Naive thymus-derived CD8-positive, alpha-beta T cell (primary cell): ENCODE results near the gene TXNIP. TPM values are rescaled to one million over a fixed set of nuclear protein-coding genes. Genes with fewer than 3 reads are reported as not detected.
A peak's percentile ranks its signal among the peaks of the same experiment; 100 is the strongest.

Experiments
- ATAC-seq, 2 donors: fragments of 150-1000 bp; cut with Tn5 transposase in 1 of 2; sonication (Bioruptor Pico), chemical (Tn5 transposase) in 1 of 2; 1 replicate in 1 of 2; 2 replicates in 1 of 2; pipeline ENCODE4 v1.10.0; 2021; ENCODE audit warnings: mild to moderate bottlenecking in 2 of 2, moderate library complexity in 2 of 2
- POLR2A ChIA-PET: fragments of 350-600 bp; sonication (Branson Sonifier 250); formaldehyde crosslinking; loops from one replicate; lab custom pipeline; 2021; ENCODE audit warnings: antibody characterized with exemption; lab: Charles Lee
- DNase-seq, 10 donors: peaks; one replicate each; pipeline versions ENCODE4 v3.0.0 to v3.0.0-alpha.2; 2020 to 2022
- H3K27ac Mint-ChIP-seq, 10 donors: one replicate each; pipeline ENCODE4 v1.8.0; 2020 to 2022; ENCODE audit warnings: mild to moderate bottlenecking in 10 of 10, mixed read lengths in 10 of 10, moderate library complexity in 4 of 10, inconsistent platforms in 1 of 10
- H3K27me3 Mint-ChIP-seq, 5 donors: one replicate each; pipeline ENCODE4 v1.8.0; 2021 to 2022; ENCODE audit warnings: mixed read lengths in 5 of 5
- H3K36me3 Mint-ChIP-seq, 3 donors: one replicate each; pipeline ENCODE4 v1.8.0; 2020 to 2022; ENCODE audit warnings: mixed read lengths in 3 of 3, mild to moderate bottlenecking in 2 of 3, inconsistent platforms in 1 of 3
- H3K4me1 Mint-ChIP-seq, 4 donors: one replicate each; pipeline ENCODE4 v1.8.0; 2021 to 2022; ENCODE audit warnings: mixed read lengths in 4 of 4
- H3K4me3 Mint-ChIP-seq, 10 donors: one replicate each; pipeline ENCODE4 v1.8.0; 2020 to 2022; ENCODE audit warnings: mild to moderate bottlenecking in 10 of 10, mixed read lengths in 10 of 10, moderate library complexity in 6 of 10, inconsistent platforms in 1 of 10
- H3K9me3 Mint-ChIP-seq, 9 donors: one replicate each; pipeline ENCODE4 v1.8.0; 2020 to 2022; ENCODE audit warnings: mixed read lengths in 9 of 9, mild to moderate bottlenecking in 3 of 9, inconsistent platforms in 1 of 9, moderate library complexity in 1 of 9
- polyA plus RNA-seq, 3 donors: library from polyadenylated mRNA; unstranded; fragments of 300-500 nt; fragmentation: Illumina TruSeq; gene quantifications; one replicate each; pipeline ENCODE4 v1.2.3, GENCODE V29; 2021
- total RNA-seq, 8 experiments: library from RNA in 2 of 8; stranded (reverse) in 2 of 8; gene quantifications; one replicate each; pipeline ENCODE4 v1.2.3 and lab custom pipeline; 2021 to 2026

The TXNIP gene
- total and polyA plus RNA-seq, 5 experiments from 2014 or later, result 836 to 5,114 (median 4,009) TPM

DNA sequence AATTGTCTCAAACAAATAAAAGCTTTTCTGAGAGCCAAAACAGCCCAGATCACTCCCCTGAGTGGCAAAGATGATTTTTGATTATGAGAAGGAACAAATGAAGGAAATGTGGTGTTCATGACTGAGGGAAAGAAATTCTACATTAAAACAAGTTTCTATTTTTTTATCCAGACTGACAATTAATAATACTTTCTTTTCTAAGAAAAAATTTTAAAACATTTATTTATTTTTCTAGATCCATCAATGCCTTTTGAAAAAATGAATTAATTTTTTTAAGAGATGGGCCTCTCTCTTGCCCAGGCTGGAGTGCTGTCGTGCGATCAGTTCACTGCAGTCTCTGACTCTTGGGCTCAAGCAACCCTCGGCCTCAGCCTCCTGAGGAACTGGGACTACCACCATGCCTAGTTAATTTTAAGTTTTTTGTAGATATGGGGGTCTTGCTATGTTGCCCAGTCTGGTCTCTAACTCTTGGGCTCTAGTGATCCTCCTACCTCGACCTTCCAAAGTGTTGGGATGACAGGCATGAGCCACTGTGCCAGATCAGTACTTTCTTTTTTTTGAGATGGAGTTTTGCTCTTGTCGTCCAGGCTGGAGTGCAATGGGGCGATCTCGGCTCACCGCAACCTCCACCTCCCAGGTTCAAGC is 11.2 kb upstream of the TXNIP start:
- ATAC-seq (no peak), DNase-seq (no peak)
- Mint-ChIP-seq H3K27ac (peak overlapping the region; percentile 83 to 100 (median 94)), H3K36me3 (no peaks in the 10 kb centered on the region), H3K27me3 (no peaks in the 10 kb centered on the region), H3K4me3 (peak overlapping the region in 9 of 10 donors; percentile 76 to 89 (median 82)), H3K4me1 (peaks cover 20 to 51% (median 47%) of the 10 kb centered on the region in 4 donors), H3K9me3 (no peaks in the 10 kb centered on the region)
- POLR2A ChIA-PET, result interaction anchor here (0.8 to 26.6 kb wide), 5 partner anchors 21 to 162 kb away, joined by 3 to 1573 read pairs (median 13); partner anchors contain the start of genes ANKRD34A, NUDT17, POLR3GL and RBM8A

DNA sequence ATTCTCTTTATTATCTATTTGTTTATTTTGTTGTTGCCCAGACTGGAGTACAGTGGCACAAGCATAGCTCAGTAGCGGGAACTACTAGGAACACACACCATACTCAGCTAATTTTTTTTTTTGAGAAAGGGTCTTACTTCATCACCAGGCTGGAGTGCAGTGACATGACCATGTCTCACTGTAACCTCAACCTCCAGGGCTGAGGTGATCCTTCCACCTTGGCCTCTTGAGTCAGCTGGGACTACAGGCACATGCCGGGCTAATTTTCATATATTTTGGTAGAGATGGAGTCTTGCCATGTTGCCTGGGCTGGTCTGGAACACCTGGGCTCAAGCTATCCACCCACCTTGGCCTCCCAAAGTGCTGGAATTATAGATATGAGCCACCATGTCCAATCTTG is 5.3 kb upstream of the TXNIP start:
- Mint-ChIP-seq H3K27ac (peak overlapping the region; percentile 65 to 100 (median 92)), H3K9me3 (peaks cover 0 to 2% (median 0%) of the 10 kb centered on the region in 9 donors), H3K27me3 (no peaks in the 10 kb centered on the region), H3K4me3 (peak overlapping the region in 8 of 10 donors; percentile 39 to 91 (median 51)), H3K4me1 (peaks cover 35 to 85% (median 75%) of the 10 kb centered on the region in 4 donors), H3K36me3 (no peaks in the 10 kb centered on the region)
- ATAC-seq (no peak), DNase-seq (no peak)
- POLR2A ChIA-PET, result interaction anchor here (0.5 to 30.6 kb wide), 4 partner anchors 15 to 143 kb away, joined by 3 to 1573 read pairs (median 233); partner anchors contain the start of genes ANKRD34A, LIX1L, POLR3GL and TXNIP

GRCh38 chr1:145999321-146000024 is 3.1 kb upstream of the TXNIP start:
- peak overlapping the region; percentile 95 to 100 (median 99) for H3K27ac Mint-ChIP-seq
- H3K9me3 Mint-ChIP-seq, result peaks cover 0 to 8% (median 0%) of the 10 kb centered on the region in 9 donors
- H3K27me3 Mint-ChIP-seq, result no peaks in the 10 kb centered on the region
- H3K36me3 Mint-ChIP-seq, result peaks cover 19 to 22% (median 20%) of the 10 kb centered on the region in 3 donors
- POLR2A ChIA-PET, result interaction anchor here (6.0 to 30.6 kb wide), 5 partner anchors 1 to 72 kb away, joined by 49 to 1573 read pairs (median 462); partner anchors contain the start of genes ANKRD34A, LIX1L, POLR3GL and RBM8A
- ATAC-seq (peak; percentile 44 to 49), DNase-seq (peak in 9 of 10 donors; percentile 37 to 71 (median 51))
- H3K4me3 Mint-ChIP-seq, result peak overlapping the region; percentile 91 to 100 (median 99)
- peaks cover 24 to 64% (median 54%) of the 10 kb centered on the region in 4 donors for H3K4me1 Mint-ChIP-seq

DNA sequence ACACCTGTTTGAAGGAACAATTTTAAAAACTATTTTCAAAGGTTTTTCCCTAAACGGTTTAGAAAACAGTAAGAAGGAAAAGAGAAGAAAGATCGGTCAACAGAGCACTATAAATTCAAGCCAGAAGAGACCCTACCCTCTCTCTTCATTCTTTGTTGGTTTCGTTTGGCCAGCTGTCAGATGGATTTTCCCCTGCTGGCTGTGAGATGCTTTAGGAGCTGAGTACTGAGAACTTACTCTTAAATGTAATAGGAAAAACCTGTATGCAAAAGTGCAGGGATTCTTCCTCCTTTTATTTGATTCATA is 1.3 kb upstream of the TXNIP start:
- Mint-ChIP-seq H3K36me3 (peaks cover 37 to 40% (median 38%) of the 10 kb centered on the region in 3 donors), H3K4me1 (peaks cover 27 to 70% (median 48%) of the 10 kb centered on the region in 4 donors), H3K27ac (peak overlapping the region; percentile 95 to 100 (median 99)), H3K27me3 (no peaks in the 10 kb centered on the region), H3K9me3 (peaks cover 0 to 8% (median 0%) of the 10 kb centered on the region in 9 donors), H3K4me3 (peak overlapping the region; percentile 91 to 100 (median 99))
- no peak for ATAC-seq
- POLR2A ChIA-PET, result interaction anchor here (1.9 to 30.6 kb wide), 9 partner anchors 3 to 174 kb away, joined by 6 to 1573 read pairs (median 49); partner anchors contain the start of genes ANKRD34A, LIX1L, NUDT17 and PEX11B
- no peak for DNase-seq

GRCh38 chr1:145997016-145997717 is 788 bp upstream of the TXNIP start:
- peak; percentile 59 to 68 for ATAC-seq
- Mint-ChIP-seq H3K27me3 (no peaks in the 10 kb centered on the region), H3K36me3 (peaks cover 42 to 45% (median 44%) of the 10 kb centered on the region in 3 donors), H3K4me3 (peak overlapping the region; percentile 91 to 100 (median 99)), H3K27ac (peak overlapping the region; percentile 95 to 100 (median 99)), H3K4me1 (peaks cover 28 to 72% (median 51%) of the 10 kb centered on the region in 4 donors), H3K9me3 (peaks cover 0 to 8% (median 0%) of the 10 kb centered on the region in 9 donors)
- POLR2A ChIA-PET, result interaction anchor here (1.0 to 30.6 kb wide), 11 partner anchors 3 to 173 kb away, joined by 3 to 1573 read pairs (median 39); partner anchors contain the start of genes ANKRD34A, LIX1L, NUDT17 and PEX11B
- DNase-seq, result peak; percentile 44 to 87 (median 65)

DNA sequence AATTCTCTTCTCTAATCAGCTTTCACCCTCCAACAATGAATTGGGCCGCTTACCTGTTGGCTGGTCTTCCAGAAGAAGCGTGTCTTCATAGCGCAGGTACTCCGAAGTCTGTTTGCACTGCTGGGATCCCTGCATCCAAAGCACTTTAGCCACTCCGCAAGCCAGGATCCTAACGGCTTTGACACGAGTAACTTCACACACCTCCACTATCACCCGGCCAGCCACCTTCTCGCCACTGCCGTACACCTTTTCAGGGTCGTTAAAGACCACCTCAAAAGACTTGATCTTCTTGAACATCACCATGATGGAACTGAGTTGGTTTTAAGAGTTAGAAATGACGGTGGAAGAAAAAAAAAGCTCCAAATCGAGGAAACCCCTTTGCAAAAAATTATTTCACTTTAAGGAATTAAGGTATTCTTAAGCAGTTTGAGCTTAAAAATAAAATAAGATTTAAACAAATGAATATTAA is 381 bp downstream of the TXNIP start:
- Mint-ChIP-seq H3K4me3 (peak overlapping the region; percentile 91 to 100 (median 99)), H3K36me3 (peaks cover 45 to 54% (median 48%) of the 10 kb centered on the region in 3 donors), H3K27me3 (no peaks in the 10 kb centered on the region), H3K4me1 (peaks cover 33 to 73% (median 52%) of the 10 kb centered on the region in 4 donors), H3K9me3 (peaks cover 0 to 8% (median 0%) of the 10 kb centered on the region in 9 donors), H3K27ac (peak overlapping the region; percentile 95 to 100 (median 99))
- POLR2A ChIA-PET, result interaction anchor here (1.0 to 30.6 kb wide), 11 partner anchors 5 to 151 kb away, joined by 3 to 1573 read pairs (median 39); partner anchors contain the start of genes ANKRD34A, LIX1L, NUDT17 and PEX11B
- DNase-seq, result no peak
- no peak for ATAC-seq

DNA sequence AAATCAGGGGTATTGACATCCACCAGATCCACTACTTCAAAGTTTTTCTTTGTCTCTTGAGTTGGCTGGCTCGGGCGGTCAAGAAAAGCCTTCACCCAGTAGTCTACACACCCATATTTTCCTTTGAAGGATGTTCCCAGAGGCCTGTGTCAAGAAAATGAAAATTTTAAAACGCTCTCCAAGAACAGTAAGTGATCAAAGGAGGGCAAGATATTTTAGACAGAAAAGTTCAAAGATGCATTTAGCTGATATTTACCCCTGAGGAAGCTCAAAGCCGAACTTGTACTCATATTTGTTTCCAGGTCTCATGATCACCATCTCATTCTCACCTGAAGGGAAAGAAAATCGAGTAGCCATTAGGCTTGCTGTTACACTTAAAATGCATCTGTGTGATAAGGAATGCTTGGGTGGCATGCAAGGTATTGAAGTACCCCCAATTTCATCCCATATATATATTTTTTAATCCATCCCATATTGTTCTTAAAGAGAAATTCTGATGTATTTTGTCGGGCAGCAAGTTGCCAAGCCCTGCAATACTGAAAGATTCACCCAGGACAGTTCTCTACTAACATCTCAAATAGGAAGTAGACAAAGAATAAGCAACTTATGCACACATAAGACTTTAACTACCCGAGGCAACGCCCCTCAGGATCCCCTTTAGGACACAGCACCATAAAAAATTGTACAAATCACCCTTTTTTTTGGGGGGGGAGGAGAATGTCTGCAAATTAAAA is 1.1 kb downstream of the TXNIP start:
- H3K9me3 Mint-ChIP-seq, result peaks cover 0 to 8% (median 0%) of the 10 kb centered on the region in 9 donors
- peaks cover 36 to 76% (median 58%) of the 10 kb centered on the region in 4 donors for H3K4me1 Mint-ChIP-seq
- no peak for DNase-seq
- peaks cover 45 to 54% (median 50%) of the 10 kb centered on the region in 3 donors for H3K36me3 Mint-ChIP-seq
- H3K27ac Mint-ChIP-seq, result peak overlapping the region; percentile 95 to 100 (median 99)
- ATAC-seq, result no peak
- H3K4me3 Mint-ChIP-seq, result peak overlapping the region; percentile 91 to 100 (median 99)
- H3K27me3 Mint-ChIP-seq, result no peaks in the 10 kb centered on the region
- POLR2A ChIA-PET, result interaction anchor here (1.8 to 30.6 kb wide), 8 partner anchors 5 to 137 kb away, joined by 8 to 1573 read pairs (median 66); partner anchors contain the start of genes ANKRD34A, LIX1L, PEX11B and PIAS3

DNA sequence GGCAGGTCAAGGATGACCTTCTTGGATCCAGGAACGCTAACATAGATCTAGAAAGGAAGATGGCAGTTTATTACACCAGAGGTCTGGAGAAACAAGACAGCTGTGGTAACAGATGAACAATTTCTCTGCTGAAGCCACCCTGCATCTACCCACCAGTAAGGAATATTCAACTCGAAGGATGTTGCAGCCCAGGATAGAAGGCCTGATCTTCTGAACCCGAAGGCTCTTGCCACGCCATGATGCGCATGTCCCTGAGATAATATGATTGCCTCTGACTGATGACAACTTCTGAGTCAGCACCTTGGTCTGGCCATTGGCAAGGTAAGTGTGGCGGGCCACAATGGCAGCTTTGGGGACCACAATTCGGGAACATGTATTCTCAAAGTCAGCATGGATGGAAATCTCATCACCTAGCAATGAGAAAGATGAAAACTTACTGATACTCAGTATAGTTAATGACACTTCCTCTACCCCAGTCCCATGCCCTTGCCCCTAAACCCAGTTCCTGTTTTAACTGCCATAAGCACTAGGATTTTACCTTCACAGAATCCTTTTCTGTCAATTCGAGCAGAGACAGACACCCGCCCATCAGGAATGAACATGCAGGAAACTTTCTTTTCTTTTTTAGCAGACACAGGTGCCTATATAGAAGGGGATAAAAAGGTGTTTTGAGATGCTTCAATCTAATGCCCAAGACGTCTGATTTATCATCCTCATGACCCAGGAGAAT is 1.8 kb downstream of the TXNIP start:
- Mint-ChIP-seq H3K27me3 (no peaks in the 10 kb centered on the region), H3K27ac (peak overlapping the region; percentile 90 to 100 (median 99)), H3K4me3 (peak overlapping the region; percentile 91 to 100 (median 99)), H3K36me3 (peaks cover 45 to 54% (median 50%) of the 10 kb centered on the region in 3 donors), H3K9me3 (peaks cover 0 to 8% (median 0%) of the 10 kb centered on the region in 9 donors), H3K4me1 (peaks cover 33 to 75% (median 55%) of the 10 kb centered on the region in 4 donors)
- peak in 2 of 10 donors; percentile 33 for DNase-seq
- POLR2A ChIA-PET, result interaction anchor here (0.5 to 30.6 kb wide), 9 partner anchors 6 to 134 kb away, joined by 5 to 1573 read pairs (median 49); partner anchors contain the start of genes ANKRD34A, LIX1L, PEX11B and POLR3GL
- ATAC-seq, result no peak

DNA sequence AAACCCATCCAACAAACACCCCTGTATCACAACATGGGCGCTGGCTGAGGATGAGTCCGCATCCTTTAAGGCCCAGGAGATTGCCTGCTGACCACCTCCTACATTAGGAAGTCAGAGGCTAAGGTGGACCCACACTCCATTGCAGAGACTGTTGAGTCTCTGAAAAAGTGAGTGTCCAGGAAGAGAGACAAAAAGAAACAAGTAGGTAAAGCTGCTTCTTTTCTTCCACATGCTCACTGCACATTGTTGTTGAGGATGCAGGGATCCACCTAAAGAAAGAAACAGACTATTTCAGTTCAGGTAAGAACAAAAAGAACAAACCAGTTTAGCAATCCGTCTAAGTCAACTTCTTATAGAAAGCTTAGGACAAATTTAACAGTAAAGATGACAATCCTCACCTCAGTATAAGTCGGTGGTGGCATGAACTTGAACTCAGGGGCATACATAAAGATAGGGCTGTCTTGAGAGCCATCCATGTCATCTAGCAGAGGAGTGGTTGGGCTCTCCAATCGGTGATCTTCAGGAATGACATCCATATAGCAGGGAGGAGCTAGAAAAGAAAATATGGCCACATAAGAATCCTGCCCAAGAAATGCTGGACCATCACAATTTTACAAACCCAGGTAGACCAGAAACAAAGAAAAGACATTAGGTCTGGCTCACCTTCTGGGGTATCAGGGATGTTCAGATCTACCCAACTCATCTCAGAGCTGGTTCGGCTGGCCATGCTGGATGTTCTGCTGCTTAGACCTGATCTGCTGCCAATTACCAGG is 2.6 kb downstream of the TXNIP start:
- ATAC-seq, result no peak
- POLR2A ChIA-PET, result interaction anchor here (0.5 to 30.6 kb wide), 9 partner anchors 7 to 136 kb away, joined by 4 to 1573 read pairs (median 49); partner anchors contain the start of genes ANKRD34A, LIX1L, PEX11B and PIAS3
- peaks cover 0 to 8% (median 0%) of the 10 kb centered on the region in 9 donors for H3K9me3 Mint-ChIP-seq
- H3K4me1 Mint-ChIP-seq, result peaks cover 29 to 72% (median 53%) of the 10 kb centered on the region in 4 donors
- H3K27ac Mint-ChIP-seq, result peak overlapping the region; percentile 90 to 100 (median 99)
- H3K4me3 Mint-ChIP-seq, result peak overlapping the region; percentile 91 to 100 (median 99)
- no peaks in the 10 kb centered on the region for H3K27me3 Mint-ChIP-seq
- peaks cover 45 to 54% (median 50%) of the 10 kb centered on the region in 3 donors for H3K36me3 Mint-ChIP-seq
- DNase-seq, result no peak
